ENCODE measurements around the gene SCLY.
"Not testable (repeated sequence)": the region's sequence is repeated elsewhere in the genome, so short reads cannot be mapped to it uniquely, and the experiment has no call there.

The SCLY gene

DNA sequence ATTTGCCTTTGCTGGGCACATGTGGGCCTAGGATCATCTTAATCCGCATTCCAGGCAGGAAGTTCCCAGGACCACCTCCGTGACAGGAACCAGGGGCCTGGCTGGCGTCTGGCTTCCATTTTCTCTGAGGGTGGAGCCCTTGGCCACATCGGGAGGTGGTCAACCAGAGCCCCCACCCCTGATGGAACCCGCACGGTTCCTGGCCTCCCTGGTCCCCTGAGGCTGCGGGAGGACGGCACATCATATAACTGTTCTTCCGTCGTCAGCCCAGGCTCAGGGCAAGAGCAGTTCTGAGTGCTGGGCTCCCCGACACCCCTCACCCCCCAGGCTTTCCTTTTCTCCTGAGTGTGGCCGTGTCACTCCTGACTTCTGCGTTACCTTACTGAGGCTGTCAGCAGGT, 52.8 kb downstream of the SCLY start:
- no peak for DNase-seq (ENCODE audit: low read depth in 2 of 2)

DNA sequence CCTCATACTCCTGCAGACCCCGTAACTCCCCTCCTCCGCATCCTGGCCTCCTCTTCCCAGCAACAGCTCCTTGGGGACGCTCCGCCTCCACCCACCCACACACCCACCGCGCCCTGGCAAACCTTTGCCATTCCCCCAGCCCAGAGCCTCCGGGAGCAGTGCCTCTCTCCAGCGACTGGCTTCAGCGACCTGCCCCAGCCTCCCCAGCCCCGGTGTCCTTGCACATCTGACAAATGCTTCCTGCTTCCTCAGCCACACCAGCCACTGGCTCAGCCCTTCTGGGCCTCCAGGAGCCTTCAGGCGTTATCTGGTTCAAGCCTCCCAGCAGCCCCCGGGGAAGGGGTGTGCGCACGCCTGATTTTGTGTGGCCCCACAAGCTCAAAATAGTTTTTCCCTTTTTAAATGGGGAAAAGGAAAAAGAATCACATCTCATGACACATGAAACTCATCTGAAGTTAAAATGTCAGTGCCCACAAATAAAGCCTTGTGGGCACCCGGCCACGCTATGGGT, 53.6 kb downstream of the SCLY start:
- DNase-seq (ENCODE audit: low read depth in 2 of 2), result no peak

DNA sequence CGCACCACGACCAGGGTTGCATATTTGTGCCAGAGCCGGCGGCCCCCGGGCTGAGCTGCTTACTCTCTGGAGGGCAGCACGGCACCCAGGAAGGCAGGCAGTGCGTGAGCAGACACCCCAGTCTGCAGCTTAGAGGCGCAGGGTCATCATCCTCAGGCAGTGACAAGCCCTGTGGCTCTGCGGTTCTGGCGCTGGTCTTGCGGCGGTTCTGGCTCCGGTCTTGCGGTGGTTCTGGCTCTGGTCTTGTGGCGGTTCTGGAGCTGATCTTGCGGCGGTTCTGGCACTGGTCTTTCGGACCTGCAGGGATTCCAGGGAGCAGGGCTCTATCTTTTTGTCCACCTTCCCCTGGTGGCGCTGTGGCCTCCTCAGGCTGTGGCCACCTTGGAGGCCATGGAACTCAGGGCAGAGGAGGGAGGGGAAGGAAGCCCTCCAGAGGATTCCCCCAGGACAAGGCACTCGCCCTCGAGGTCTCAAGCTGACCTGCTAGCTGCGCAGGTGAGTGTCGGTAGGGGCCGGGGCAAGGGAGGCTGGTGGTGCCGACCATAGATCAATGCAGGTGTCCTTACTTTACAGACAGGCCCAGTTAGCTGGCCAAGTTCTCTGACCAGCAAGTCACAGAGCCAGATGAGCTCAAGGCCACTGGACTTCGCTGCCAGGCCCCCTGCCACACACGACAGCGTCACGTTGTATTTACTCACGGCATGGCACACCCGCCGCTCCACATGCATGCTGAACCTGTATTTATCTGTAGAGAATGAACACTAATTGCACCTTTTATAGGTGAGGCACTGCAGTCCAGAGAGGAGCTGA, 54.3 kb downstream of the SCLY start:
- no peak for DNase-seq (ENCODE audit: low read depth in 2 of 2)

DNA sequence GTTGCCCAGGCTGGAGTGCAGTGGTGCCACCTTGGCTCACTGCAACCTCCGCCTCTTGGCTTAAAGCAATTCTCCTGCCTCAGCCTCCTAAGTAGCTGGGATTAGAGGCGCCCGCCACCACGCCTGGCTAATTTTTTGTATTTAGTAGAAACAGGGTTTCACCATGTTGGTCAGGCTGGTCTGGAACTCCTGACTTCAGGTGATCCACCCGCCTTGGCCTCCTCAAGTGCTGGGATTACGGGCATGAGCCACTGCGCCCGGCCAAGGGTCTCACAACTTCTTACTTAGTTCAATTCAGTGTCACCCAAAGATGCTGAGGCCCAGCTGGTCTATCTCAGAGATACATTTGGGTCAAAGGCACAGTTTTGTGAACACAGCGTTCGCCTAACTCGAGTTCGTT, 54.9 kb downstream of the SCLY start:
- DNase-seq (ENCODE audit: low read depth in 2 of 2), result not testable (repeated sequence)

DNA sequence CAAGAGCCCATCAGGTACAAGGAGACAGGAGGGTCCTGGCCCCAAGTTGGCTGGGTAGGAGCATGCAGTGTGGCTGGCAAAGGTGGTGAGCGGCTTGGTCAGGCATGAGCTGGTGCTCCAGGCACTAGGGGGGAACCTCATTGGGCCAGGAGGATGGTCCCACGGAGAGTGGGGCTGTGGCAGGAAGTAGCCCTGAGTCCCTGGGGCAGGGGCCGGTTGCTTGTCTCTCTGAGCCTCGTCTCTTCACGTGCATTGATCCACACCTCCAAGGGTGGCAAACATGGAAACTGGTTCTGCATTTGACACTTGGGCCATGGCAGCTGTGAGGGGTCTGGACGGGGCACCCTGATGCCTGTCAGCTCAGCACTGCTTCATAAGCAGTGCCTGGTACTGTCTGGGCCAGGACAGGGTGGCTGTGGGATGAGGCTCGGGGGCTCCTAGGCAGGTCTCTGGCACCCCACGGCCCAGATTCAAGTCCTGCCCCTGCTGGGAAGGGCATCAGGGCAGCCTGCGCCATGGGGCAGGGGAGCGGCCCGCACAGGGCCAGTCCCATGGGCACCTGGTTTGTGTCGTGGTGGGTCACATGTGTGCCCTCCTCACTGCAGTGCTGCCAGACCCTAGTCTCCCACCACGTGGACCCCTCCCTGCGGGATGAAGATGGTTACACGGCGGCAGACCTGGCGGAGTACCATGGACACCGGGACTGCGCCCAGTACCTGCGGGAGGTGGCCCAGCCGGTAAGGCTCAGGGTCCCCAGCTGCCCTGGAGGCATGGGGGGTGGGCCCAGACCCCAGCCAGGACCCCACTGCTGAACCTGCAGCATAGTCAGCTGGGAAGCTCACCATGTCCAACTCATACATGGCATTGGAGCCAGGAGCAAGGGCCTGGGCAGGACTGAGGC, 55.7 kb downstream of the SCLY start:
- no peak for DNase-seq (ENCODE audit: low read depth in 2 of 2)

DNA sequence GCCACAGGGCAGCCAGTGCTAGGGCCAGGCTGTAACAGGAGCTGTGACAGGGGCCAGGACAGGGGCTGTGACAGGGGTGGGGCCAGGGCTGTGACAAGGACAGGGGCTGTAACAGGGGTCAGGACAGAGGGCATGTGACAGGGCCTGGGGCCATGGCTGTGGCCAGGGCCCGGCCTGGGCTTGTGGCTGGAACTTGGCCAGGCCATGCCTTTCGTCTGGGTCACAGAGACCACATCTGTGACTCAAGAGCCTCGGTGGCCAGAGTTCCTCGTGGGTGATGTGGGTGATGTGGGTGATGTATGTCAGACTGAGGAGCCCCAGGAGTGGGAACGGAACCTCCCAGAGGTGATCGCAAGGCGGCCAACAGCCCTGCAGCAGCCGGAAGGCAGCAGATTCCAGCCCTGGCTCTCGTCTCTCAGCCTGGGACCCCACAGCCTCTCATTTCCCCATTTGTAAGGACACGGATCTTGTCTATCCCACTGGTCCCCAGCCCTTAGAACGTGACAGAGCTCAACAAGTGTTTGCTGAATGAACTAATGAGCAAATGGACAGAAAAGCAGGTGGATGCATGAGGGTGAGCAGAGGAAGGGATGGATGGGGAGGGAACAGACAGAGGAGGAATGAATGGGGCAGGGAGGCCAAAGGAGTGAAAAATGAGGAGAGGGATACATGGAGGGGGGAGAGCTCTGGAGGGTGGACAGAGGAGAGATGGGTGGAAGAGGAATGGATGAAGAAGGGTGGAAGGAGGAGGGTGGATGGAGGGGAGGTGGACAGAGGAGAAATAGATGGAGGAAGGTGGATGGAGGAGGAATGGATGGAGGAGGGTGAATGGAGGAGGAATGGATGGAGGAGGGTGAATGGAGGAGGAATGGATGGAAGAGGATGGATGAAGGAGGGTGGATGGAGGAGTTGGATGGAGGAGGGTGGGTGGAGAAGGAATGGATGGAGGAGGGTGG, 56.7 kb downstream of the SCLY start:
- no peak for DNase-seq (ENCODE audit: low read depth in 2 of 2)

DNA sequence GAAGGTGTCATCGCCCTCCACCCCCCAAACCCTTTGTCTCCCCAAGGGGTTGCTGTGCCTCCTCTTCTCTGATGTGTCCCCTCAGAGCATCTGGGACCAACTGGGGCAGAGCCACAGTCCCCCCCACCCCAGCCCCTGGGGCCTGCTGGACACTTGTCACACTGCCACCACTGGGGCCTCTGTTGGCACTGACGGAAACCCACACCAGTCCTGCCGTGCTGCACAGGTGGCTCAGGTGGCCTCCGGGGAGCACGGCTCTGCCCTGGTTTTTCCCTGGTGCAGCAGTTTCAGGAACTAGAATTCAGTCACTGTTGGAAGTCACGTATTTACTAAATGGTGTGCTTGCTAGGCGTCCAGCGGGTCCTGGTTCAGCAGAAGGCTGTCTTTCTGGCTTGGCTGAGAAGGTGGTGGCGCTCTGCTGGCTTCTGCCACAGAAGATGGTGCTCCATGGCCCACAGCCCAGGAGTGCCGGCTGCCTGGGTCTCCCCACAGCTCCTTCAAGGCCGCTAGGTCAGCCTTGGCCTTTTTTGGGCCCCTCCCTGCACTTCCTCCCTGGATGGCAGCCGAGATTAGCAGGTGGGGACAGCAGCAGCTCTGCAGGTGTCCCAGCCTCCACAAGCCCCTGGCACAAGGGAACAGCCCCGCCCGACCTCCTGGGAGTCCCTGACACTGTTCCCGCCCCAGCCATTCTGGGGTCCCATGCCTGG, 59.1 kb downstream of the SCLY start:
- no peak for DNase-seq (ENCODE audit: low read depth in 2 of 2)

DNA sequence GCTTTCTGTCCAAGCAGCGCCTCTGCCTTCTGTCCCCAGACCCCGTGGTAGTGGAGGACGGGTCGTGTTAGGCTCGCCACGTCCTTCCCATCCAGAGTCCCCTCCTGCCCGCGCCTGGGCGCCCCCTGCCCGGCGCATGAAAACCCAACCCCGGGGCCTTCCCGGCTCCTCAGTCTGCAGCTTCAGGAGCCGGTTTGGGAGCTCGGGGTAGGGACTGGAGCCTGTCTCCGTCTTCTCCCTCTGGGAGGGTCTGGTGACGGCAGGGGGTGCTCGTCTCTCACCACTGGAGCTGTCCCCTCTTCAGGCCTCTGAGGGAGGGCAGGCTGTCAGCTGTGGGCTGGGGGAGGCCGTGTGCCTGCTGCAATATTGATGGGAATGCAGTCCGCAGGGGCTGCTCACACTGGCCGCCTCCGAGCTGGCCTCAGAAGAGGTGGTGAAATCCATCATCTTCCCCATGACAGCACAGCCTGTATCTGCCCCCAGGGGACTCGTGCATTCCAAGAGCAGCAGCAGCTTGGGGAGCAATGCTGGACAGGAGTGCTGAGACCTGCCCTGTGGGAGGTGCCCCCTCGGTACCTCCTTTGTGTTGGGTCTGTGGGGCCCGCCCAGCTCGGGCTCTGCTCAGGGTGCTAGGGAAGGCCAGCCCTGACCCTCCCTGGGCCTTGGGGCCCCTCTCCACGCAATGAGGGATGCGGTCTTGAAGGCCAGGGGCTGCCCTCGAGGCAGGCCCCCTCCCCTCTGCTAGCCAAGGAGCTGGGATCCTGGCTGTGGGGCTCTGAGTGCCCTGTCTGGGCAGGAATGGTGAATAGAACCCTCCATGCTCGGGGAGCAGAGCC, 59.9 kb downstream of the SCLY start:
- DNase-seq (ENCODE audit: low read depth in 2 of 2), result no peak

DNA sequence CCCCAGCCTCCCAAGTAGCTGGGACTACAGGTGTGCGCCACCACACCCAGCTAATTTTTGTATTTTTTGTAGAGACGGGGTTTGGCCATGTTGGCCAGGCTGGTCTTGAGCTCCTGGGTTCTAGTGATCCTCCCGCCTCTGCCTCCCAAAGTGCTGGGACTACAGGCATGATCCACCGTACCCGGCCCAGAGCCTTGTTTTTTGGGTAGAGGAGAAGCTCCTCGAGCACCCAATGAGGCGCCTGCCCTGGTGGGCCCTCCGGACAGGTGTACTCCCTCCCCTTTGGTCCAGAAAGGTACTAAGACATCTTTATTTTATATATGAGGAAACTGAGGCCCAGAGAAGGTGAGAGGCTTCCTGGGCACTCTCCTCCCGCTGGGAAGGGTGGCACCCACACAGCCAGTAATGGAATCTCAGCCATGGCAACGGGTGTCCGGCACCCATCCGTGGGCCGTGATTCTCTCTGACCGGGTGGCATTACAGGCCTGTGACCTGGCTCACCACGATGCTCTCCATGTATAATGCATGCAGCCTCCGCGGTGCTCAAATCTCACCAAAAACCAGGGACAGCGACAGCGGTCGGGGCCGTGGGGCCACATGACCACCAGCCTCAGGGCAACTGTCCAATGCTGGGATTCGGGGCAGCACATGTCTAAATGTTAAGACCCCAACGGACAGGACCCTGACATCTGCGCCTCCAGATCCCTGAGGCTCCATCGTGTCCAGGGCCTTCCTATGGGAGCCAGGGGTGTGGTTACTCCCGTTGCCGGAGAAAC, 60.9 kb downstream of the SCLY start:
- DNase-seq (ENCODE audit: low read depth in 2 of 2), result no peak

DNA sequence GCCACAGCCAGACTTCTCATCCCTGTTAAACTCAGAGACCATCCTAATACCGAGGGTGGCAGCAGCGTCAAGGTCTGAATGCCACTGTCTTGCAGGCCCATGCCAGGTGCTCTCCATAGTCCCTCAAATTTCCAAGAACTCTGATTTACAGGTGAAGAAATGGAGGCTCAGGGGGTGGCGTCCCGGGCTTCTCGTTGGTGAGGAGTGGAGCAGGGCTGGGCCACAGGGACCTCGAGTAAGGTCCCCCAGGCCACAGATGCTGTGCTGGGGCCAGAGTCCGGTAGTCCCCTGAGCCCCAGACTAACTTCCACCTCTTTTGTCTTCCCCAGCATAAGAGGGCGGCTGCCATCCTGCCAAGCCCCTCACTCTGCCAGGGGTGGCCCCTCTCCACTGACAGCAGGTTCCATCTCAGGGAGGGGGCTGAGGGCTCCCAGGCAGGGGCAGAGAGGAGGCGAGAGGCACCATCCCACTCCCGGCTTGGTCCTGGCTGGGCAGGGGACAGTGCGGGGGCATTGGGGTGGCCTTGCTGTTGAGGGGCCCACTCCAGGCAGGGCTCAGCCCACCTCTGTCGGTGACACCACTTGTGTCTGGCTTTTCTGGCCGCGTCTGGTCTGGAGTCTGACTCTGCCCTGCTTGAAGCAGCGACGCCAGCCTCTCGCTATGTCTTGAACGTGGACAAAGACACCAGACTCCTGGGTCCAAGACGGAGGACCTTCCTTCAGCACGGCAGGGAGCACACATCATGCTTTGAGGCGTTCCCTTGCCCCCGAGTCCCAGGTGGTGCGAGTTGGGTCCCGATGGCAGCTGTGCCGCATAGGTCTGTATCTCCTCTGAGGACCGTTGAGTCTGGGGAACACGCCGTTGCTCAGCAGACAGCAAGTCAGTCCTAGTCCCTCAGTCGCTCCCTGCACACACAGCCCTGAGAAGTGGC, 61.8 kb downstream of the SCLY start:
- no peak for DNase-seq (ENCODE audit: low read depth in 2 of 2)

DNA sequence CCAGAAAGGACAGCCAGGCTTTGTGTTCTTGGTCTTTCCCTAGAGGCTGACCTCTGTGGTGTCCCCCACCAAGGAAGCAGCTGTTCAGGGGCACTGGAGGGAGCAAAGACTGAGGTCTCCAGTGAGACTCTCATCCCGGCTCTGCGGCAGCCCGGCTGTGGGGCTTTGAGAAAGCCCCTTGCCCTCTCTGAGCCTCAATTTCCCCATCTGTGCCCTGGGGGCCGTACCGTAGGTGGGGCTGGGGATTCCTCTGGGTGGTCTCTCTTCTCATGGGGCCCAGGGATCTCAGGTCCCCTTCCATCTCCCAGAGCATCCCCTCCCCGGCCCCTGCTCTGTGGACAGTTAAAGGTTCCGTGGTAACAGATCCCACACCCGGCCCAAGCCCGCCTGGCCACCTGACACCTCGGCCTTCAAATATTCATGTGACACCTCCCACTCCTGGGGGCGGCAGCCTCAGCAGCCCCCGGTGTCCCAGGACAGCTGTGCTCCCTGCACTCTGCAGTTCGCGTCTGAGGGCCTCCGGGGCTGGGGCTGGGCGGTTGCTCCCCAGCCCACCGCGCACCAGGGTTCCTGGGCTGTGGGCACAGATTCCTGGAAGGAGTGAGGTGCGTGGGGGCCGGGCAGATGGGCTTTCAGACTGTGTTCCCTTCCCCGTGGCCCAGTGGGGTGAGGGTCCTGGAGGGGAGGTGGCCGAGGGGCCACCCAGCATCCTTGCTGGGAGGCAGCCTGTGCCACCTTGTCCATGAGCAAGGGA, 62.6 kb downstream of the SCLY start:
- no peak for DNase-seq (ENCODE audit: low read depth in 2 of 2)

DNA sequence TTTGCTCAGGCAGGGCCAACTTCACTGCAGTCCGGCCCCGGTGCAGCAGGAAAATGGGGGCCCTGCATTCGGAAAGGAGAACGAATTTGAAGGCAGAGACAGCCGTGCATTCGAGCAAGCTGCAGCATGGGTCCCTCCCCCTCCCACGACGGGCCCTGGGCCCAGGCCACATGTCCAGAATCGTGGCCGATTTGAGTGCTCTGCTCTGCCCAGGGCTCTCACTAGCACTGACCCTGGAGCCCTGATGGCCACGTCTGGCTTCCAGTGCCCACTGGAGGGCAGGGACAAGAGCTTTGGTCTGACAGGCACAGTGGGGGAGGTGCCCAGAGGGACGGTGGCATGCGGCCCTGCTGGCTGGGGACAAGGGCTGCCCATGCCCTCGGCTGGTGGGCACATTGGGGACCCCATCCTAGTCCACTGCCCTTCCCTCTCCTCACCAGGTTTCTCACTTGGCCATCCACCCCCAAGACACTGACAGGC, 63.2 kb downstream of the SCLY start:
- no peak for DNase-seq (ENCODE audit: low read depth in 2 of 2)

DNA sequence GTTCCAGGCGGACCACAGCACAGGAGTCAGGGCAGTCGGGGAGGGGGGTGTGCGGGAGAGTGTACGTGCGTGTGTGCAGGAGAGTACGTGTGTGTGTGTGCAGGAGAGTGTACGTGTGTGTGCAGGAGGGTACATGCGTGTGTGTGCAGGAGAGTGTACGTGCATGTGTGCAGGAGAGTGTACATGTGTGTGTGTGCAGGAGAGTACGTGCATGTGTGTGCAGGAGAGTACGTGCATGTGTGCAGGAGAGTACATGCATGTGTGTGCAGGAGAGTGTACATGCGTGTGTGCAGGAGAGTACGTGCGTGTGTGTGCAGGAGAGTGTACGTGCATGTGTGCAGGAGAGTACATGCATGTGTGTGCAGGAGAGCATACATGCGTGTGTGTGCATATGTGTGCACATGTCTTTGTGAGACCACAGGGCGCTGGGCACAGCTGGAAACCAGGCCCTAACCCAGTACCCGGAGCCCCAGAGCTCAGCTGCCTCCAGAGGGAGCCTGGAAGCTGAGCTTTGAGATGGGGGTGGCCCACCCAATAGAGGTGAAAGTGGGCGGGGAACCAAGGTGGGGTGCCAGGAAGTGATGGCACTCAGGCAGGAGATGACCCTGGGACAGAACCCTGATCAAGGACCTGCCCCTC, 63.8 kb downstream of the SCLY start:
- no peak for DNase-seq (ENCODE audit: low read depth in 2 of 2)

DNA sequence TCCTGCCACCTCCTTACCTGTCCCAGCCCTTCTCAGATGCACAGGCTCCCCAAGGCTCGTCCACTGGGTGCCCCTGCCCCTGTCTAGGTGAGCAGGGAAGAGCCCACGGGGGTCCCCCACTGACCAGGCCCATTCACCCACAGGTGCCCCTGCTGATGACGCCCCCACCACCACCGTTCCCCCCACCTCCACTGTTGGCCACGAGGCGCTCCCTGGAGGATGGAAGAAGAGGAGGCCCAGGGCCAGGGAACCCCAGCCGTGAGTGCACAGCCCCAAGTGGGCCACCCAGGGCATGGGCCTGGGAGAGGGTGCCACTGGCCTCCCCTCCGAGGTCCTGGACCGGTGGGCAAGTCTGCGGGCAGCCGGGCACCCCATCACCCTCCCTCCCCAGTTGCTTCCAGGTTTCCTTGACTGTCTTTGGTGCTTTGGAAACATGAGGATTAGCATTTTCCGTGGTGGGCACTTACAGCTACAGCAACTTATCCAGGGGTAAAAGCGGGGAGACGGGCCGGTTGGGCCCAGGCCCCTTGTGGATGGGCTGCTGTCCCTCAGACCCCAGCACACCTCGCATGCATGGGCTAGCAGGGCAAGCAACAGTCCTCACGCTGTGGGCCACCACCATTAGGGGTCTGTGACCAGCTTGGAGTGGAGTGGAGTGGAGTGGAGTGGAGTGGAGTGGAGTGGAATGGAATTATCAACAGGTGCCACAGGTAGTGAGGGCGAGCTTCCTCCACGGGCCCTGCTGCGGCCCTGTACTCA, 64.5 kb downstream of the SCLY start:
- no peak for DNase-seq (ENCODE audit: low read depth in 2 of 2)

DNA sequence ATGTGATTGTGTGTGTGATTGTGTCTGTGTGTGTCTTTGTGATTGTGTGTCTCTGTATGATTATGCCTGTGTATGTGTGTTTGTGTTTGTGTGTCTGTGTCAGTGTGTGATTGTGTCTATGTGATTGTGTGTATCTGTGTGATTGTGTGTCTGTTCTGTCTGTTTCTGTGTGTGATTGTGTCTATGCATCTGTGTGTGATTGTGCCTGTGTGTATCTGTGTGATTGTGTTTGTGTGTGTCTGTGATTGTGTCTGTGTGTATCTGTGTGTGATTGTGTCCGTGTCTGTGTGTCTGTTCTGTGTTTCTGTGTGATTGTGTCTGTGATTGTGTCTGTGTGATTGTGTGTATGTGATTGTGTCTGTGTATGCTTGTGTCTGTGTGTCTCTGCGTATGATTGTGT, 65.5 kb downstream of the SCLY start:
- DNase-seq (ENCODE audit: low read depth in 2 of 2), result no peak

DNA sequence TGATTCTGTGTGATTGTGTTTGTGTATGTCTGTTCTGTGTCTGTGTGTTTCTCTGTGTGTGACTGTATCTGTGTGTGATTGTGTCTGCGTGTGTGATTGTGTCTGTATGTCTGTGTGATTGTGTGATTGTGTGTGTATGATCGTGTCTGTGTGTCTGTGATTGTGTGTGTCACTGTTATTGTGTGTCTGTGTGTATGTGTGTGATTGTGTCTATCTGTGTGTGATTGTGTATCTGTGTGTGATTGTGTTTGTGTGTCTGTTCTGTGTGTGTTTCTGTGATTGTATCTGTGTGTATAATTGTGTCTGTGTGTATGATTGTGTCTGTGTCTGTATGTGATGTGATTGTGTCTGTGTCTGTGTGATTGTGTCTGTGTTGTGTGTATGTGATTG, 66.0 kb downstream of the SCLY start:
- no peak for DNase-seq (ENCODE audit: low read depth in 2 of 2)
